Measurements from ENCODE around the gene LINGO4. TPM values are rescaled to one million over a fixed set of nuclear protein-coding genes. Genes with fewer than 3 reads are reported as not detected.

Gene LINGO4
- total and polyA plus RNA-seq, 2 experiments from 2014 or later: not detected

GRCh38 chr1:151807131-151807530 is 1.9 kb upstream of the LINGO4 start:
- no peak overlapping the region for H3K27ac ChIP-seq
- no peaks in the 10 kb centered on the region for H3K9me3 ChIP-seq (ENCODE audit: low read depth)
- H3K4me3 ChIP-seq: no peak overlapping the region
- no peak for DNase-seq (ENCODE audit: low read depth in 1 of 2, low spot score in 1 of 2)
- H3K27me3 ChIP-seq: peaks cover 4% of the 10 kb centered on the region
- no peak for TF ChIP-seq CTCF (IDR thresholded peaks at IDR 0.05; ENCODE audit: low read depth, low read length)
- no peaks in the 10 kb centered on the region for H3K36me3 ChIP-seq
- no peaks in the 10 kb centered on the region for H3K4me1 ChIP-seq (ENCODE audit: low read depth)

- no peaks in the 10 kb centered on the region for H3K9me3 ChIP-seq (ENCODE audit: low read depth)
- H3K27me3 ChIP-seq: peaks cover 4% of the 10 kb centered on the region
- no peak for DNase-seq (ENCODE audit: low read depth in 1 of 2, low spot score in 1 of 2)
- H3K27ac ChIP-seq: no peak overlapping the region
- H3K4me1 ChIP-seq (ENCODE audit: low read depth): no peaks in the 10 kb centered on the region
- H3K36me3 ChIP-seq: no peaks in the 10 kb centered on the region
- H3K4me3 ChIP-seq: no peak overlapping the region
- no peak for TF ChIP-seq CTCF (IDR thresholded peaks at IDR 0.05; ENCODE audit: low read depth, low read length)
These were observed 951 bp upstream of the LINGO4 start for GRCh38 chr1:151806170-151806569.

GRCh38 chr1:151803915-151804314 is 1.3 kb downstream of the LINGO4 start:
- Histone ChIP-seq H3K36me3 (no peaks in the 10 kb centered on the region), H3K27ac (no peak overlapping the region), H3K9me3 (ENCODE audit: low read depth) (no peaks in the 10 kb centered on the region), H3K4me3 (no peak overlapping the region), H3K4me1 (ENCODE audit: low read depth) (no peaks in the 10 kb centered on the region), H3K27me3 (peaks cover 4% of the 10 kb centered on the region)
- no peak for TF ChIP-seq CTCF (IDR thresholded peaks at IDR 0.05; ENCODE audit: low read depth, low read length)
- DNase-seq (ENCODE audit: low read depth in 1 of 2, low spot score in 1 of 2): no peak

GRCh38 chr1:151803164-151803563 is 2.1 kb downstream of the LINGO4 start:
- no peak for DNase-seq (ENCODE audit: low read depth in 1 of 2, low spot score in 1 of 2)
- Histone ChIP-seq H3K4me3 (no peak overlapping the region), H3K4me1 (ENCODE audit: low read depth) (no peaks in the 10 kb centered on the region)

GRCh38 chr1:151802372-151802771 is 2.8 kb downstream of the LINGO4 start:
- peaks cover 4% of the 10 kb centered on the region for H3K27me3 ChIP-seq
- DNase-seq (ENCODE audit: low read depth in 1 of 2, low spot score in 1 of 2): no peak

More at GRCh38 chr1:151803164-151803563, 2.1 kb downstream of the LINGO4 start:
- Histone ChIP-seq H3K27ac (no peak overlapping the region), H3K27me3 (peaks cover 4% of the 10 kb centered on the region), H3K9me3 (ENCODE audit: low read depth) (no peaks in the 10 kb centered on the region), H3K36me3 (no peaks in the 10 kb centered on the region)
- no peak for TF ChIP-seq CTCF (IDR thresholded peaks at IDR 0.05; ENCODE audit: low read depth, low read length)

More at GRCh38 chr1:151802372-151802771, 2.8 kb downstream of the LINGO4 start:
- Histone ChIP-seq H3K4me3 (no peak overlapping the region), H3K4me1 (ENCODE audit: low read depth) (no peaks in the 10 kb centered on the region), H3K27ac (no peak overlapping the region), H3K9me3 (ENCODE audit: low read depth) (no peaks in the 10 kb centered on the region), H3K36me3 (no peaks in the 10 kb centered on the region)
- TF ChIP-seq CTCF (IDR thresholded peaks at IDR 0.05; ENCODE audit: low read depth, low read length): no peak

Measured in cardiac muscle cell (in vitro differentiated cells and primary cell).